H1 (cell line): ENCODE results near the gene TBX5. TPM values are rescaled to one million over a fixed set of nuclear protein-coding genes. Genes with fewer than 3 reads are reported as not detected.

Source experiments
- CHD1 ChIP-seq: IDR thresholded peaks from 2 replicates; pipeline ENCODE4 v1.6.1; 2012; ENCODE audit warnings: low read depth, low read length, improper control_type of control experiment
- FOSL1 ChIP-seq: IDR thresholded peaks from 2 replicates; pipeline ENCODE4 v1.6.1; 2011; ENCODE audit warnings: mild to moderate bottlenecking, low read depth, low read length, moderate library complexity; ENCODE audit not compliant: insufficient read depth
- SP2 ChIP-seq: IDR thresholded peaks from 2 replicates; pipeline ENCODE4 v1.6.1; 2012; ENCODE audit warnings: mild to moderate bottlenecking, low read length, inconsistent platforms
- TCF12 ChIP-seq: IDR thresholded peaks from 2 replicates; pipeline ENCODE4 v1.6.1; 2011; ENCODE audit warnings: low read depth, mild to moderate bottlenecking, low read length
- polyA plus RNA-seq, 7 experiments: library from polyadenylated mRNA; depleted of rRNA in 3 of 7; stranded (reverse) in 5 of 7; unstranded in 2 of 7; fragments of >200 nt in 5 of 7; fragments of 200-250 nt in 2 of 7; gene quantifications; 1 replicate in 5 of 7; 2 replicates in 1 of 7; 4 replicates in 1 of 7; pipeline versions ENCODE4 v1.2.1 to v1.2.3, GENCODE V29; 2011 to 2013; ENCODE audit warnings: missing spikeins in 2 of 7, mixed read lengths in 2 of 7
- total RNA-seq: library from RNA; stranded (reverse); fragmentation: NEBNext Ultra II Directional; extraction: Animal tissue kit (Norgen Biotek cat#: 25700); gene quantifications from 2 replicates; pipeline ENCODE4 v1.2.1, GENCODE V29; 2021
- TF ChIP-seq, protein P1 (sequence below): IDR thresholded peaks from 2 replicates; pipeline ENCODE4 v1.6.1; 2011; ENCODE audit warnings: low read length, improper control_type of control experiment

TBX5 gene
- total and polyA plus RNA-seq, 2 of the 8 experiments (the other 6 are each of a cell fraction or from before 2014, with no cell fraction given): 0.05 TPM; not detected in 1

DNA sequence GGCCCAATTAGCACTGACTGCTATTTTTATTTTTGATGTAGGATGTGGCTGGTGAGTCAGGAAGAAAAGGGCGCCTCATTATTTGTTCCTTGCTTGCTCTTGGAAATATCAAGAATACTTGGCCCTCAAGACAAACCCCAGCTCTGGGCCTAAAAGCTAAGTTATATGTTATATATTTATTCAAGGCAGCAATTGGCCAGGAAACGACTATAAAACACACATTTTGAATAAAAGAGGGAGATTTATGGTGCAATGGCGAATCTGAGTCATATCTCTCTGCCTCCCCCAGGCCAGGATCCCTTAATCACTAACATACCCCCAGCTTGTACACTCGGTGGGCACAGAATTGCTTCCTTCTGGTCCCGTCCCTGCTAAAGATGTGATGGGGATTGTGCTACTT is 63.3 kb downstream of the TBX5 start (continued):
- TF ChIP-seq, protein P1, sequence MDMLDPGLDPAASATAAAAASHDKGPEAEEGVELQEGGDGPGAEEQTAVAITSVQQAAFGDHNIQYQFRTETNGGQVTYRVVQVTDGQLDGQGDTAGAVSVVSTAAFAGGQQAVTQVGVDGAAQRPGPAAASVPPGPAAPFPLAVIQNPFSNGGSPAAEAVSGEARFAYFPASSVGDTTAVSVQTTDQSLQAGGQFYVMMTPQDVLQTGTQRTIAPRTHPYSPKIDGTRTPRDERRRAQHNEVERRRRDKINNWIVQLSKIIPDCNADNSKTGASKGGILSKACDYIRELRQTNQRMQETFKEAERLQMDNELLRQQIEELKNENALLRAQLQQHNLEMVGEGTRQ: no peak
- no peak for TF ChIP-seq FOSL1
- TF ChIP-seq SP2: no peak
- no peak for TF ChIP-seq CHD1
- TF ChIP-seq TCF12: no peak
